ENCODE measurements around the gene SLC6A1.

SLC6A1 gene

GRCh38 chr3:11009898-11010297 is 17.4 kb downstream of the SLC6A1 start:
- no peak for DNase-seq (ENCODE audit: low read depth)
- TF ChIP-seq, protein P1, sequence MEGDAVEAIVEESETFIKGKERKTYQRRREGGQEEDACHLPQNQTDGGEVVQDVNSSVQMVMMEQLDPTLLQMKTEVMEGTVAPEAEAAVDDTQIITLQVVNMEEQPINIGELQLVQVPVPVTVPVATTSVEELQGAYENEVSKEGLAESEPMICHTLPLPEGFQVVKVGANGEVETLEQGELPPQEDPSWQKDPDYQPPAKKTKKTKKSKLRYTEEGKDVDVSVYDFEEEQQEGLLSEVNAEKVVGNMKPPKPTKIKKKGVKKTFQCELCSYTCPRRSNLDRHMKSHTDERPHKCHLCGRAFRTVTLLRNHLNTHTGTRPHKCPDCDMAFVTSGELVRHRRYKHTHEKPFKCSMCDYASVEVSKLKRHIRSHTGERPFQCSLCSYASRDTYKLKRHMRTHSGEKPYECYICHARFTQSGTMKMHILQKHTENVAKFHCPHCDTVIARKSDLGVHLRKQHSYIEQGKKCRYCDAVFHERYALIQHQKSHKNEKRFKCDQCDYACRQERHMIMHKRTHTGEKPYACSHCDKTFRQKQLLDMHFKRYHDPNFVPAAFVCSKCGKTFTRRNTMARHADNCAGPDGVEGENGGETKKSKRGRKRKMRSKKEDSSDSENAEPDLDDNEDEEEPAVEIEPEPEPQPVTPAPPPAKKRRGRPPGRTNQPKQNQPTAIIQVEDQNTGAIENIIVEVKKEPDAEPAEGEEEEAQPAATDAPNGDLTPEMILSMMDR (conservative IDR thresholded peaks at IDR 0.05; ENCODE audit: control insufficient read depth, insufficient read depth, low read depth, low read length) = no peak
- H3K4me3 ChIP-seq (ENCODE audit: control insufficient read depth, low read depth, low read length) = no peak overlapping the region

GRCh38 chr3:11010426-11011165 is 18.0 kb downstream of the SLC6A1 start:
- TF ChIP-seq, protein P1 (conservative IDR thresholded peaks at IDR 0.05; ENCODE audit: control insufficient read depth, insufficient read depth, low read depth, low read length) = no peak
- H3K4me3 ChIP-seq (ENCODE audit: control insufficient read depth, low read depth, low read length) = no peak overlapping the region
- no peak for DNase-seq (ENCODE audit: low read depth)

DNA sequence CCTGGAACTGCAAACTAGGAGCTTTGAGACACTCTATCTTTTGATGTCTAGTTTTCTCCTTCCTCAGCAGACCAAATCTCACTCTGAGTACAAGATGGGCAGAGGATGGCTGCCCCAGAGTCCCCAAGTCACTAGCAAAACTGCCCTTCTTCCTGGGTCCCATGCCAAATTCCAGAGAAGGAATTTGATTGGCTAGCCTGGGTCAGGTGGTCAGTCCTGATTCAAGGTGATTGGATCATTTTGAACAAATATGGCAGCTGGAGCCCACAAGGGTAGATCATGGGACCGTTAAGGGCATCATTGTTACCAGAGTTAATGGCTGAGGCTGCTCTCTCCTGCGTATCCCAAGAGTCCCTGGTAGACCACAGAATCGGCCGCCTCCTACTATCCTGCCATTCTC is 21.7 kb downstream of the SLC6A1 start:
- no peak overlapping the region for H3K4me3 ChIP-seq (ENCODE audit: control insufficient read depth, low read depth, low read length)
- TF ChIP-seq, protein P1 (conservative IDR thresholded peaks at IDR 0.05; ENCODE audit: control insufficient read depth, insufficient read depth, low read depth, low read length) = no peak
- no peak for DNase-seq (ENCODE audit: low read depth)

DNA sequence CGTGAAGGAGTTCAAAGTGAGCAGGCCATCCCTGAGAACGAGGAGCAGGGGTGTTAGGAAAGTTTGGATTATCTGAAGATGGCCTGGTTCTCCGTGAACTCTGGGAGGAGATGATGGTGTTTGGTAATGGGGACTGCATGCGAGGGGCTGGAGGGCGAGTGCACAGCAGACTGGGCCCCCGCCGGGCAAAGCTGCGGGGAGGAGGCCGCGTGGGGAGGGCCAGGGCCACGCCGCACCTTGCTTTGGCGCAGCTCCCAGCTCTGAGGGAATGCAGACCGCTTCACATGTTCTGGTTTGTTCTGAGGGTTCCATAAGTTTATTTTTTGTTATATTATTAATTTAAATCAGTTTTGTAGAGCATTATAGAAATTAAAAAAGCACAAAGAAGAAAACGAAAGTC is 22.2 kb downstream of the SLC6A1 start:
- no peak for DNase-seq (ENCODE audit: low read depth)
- TF ChIP-seq, protein P1 (conservative IDR thresholded peaks at IDR 0.05; ENCODE audit: control insufficient read depth, insufficient read depth, low read depth, low read length) = no peak
- H3K4me3 ChIP-seq (ENCODE audit: control insufficient read depth, low read depth, low read length) = no peak overlapping the region

- DNase-seq (ENCODE audit: low read depth) = no peak
- no peak overlapping the region for H3K4me3 ChIP-seq (ENCODE audit: control insufficient read depth, low read depth, low read length)
- TF ChIP-seq, protein P1 (conservative IDR thresholded peaks at IDR 0.05; ENCODE audit: control insufficient read depth, insufficient read depth, low read depth, low read length) = no peak
Measured at GRCh38 chr3:11015369-11015768, 22.8 kb downstream of the SLC6A1 start.

- no peak for DNase-seq (ENCODE audit: low read depth)
- TF ChIP-seq, protein P1 (conservative IDR thresholded peaks at IDR 0.05; ENCODE audit: control insufficient read depth, insufficient read depth, low read depth, low read length) = no peak
Measured at GRCh38 chr3:11016727-11017126, 24.2 kb downstream of the SLC6A1 start.

More at GRCh38 chr3:11016727-11017126, 24.2 kb downstream of the SLC6A1 start:
- no peak overlapping the region for H3K4me3 ChIP-seq (ENCODE audit: control insufficient read depth, low read depth, low read length)

Measured in fibroblast of mammary gland (primary cell).